SKM-1 (cell line): ENCODE measurements around the gene ZNF423.
"Not testable (repeated sequence)": the region's sequence is repeated elsewhere in the genome, so short reads cannot be mapped to it uniquely, and the experiment has no call there.

ENCODE experiments used
- DNase-seq: peaks from one replicate; lab custom pipeline; 2025; ENCODE audit not compliant: unreplicated experiment; lab: John Stamatoyannopoulos, UW

Gene ZNF423

DNA sequence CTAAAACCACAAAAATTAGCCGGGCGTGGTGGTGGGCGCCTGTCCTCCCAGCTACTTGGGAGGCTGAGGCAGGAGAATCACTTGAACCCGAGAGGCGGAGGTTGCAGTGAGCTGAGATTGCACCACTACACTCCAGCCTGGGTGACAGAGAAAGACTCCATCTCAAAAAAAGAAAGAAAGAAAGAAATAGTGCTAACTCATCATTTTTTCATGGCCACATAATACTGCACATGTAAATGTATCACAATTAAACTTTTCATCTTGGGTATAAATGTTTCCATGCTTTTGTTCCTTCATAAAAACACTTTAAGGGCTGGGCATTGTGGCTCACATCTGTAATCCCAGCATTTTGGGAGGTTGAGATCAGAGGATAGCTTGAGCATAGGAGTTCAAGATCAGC, 15.9 kb upstream of the ZNF423 start:
- not testable (repeated sequence) for DNase-seq

DNA sequence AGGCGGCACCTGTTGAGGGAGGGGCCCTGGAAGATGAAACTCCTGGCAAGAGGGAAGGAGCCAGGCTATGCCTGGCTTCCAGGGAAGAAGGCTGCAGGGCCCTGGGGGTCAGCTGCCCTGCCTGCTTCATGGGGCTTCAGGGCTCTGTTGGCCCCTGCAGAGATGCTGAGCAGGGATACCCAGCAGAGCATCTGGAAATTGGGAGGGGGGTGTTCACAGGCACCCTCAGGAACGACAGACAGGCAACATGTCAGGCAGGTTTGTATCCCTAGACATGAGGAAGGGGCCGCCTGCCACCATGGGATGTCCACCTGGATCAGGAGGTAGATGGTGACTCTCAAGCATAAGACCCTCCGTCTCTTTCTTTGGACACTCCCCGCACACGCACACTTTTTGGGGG, 13.8 kb upstream of the ZNF423 start:
- DNase-seq: no peak

DNA sequence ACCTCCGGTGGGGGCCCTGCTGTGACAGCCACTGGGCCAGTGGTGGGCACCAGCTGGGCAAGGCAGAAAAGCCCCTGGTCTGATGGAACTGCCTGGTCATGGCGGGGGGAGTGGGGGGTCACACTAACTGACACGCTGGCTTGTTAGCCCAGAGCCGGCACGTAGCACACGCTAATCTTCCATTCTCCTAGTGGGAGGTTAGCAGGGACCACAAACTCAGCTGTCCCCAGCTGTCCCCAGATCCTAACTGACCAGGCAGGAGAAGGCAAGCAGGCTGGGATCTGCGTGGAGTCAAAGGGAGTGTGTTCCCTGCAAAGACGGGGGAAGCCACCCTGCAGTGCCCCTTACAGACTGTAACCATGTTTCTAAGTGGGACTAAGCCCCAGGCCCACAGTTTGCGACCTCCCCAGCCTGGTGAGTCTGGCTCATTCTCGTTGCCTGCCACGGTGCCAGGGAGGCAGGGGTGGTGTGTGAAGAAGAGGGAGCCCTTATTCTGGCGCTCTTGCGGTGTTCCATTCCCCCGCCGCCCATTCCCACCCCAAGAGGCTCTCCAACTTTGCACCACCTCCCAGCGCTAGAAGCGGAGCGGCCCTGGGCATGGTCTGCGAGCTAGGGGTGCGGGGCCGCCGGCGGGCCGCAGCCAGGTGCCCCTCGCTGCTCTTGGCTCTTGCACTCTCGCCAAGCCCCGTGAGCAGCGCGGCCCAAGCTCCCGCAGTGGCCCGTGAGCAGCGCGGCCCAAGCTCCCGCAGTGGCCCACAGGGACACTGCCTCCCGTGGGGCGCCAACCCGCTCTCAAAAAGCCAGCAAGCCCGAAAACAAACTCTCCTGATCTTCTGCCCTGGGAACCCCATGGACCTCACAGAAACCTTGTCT, 12.1 kb upstream of the ZNF423 start:
- no peak for DNase-seq

GRCh38 chr16:49867234-49867633, 11.3 kb upstream of the ZNF423 start:
- DNase-seq: no peak

DNA sequence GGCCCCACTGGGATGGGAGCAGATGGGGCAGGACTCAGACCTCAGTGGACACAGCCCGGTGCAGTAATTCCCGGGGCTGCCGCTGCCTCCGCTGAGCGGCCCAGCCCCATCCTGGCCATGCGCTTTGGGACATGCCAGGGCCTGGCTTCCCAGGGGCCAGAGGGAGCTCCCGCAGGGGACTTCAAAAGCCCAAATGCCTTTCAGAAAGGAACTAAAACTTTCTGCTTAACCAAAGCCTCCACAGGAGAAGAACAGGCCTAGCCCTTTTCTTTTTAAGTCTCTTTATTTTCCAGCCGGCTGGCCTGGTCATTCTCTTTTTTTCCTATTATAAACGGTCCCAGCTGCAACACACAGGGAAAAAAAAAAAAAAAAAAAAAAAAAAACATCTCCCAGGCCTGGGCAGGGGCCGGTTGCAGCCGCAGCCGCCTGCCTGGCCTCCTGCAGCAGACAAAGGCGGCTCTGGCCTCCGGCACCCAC, 10.7 kb upstream of the ZNF423 start:
- DNase-seq: no peak

DNA sequence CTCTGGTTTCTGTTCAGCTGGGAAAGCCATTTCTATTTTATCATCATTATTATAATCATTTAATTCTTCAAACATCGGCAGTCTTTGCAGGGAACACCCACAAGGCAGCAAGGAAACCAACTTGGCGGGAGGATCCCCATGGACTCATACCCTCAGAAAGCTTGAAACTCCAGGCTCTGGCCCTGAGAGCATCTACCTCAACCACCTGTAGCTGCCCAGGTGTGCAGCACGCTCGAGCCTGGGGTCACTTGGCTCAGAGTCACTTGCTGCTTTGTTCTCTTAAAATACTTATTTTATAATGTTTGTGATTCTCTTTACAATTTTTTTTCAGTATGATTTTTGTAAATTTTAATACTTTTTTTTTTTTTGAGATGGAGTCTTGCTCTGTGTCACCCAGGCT, 6.8 kb upstream of the ZNF423 start:
- no peak for DNase-seq

DNA sequence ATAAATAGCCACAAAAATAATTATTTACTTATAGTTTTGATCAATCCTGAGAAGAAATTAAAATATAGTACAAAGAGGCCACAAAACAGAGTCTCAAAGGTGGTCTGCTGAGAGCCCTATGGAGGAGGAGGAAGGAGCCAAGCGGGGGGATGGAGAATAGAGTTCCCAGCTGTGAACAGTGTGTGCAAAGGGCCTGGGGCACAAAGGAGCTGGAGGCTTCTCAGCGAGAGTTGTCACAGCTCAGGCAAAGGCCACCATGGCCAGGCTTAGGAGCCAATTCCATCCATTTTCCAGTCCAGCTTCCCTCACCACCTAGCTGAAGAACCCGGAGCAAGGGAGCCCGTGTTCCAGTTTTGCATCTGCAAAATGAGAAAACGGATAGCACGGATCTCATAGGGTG, 5.4 kb upstream of the ZNF423 start:
- DNase-seq: no peak

DNA sequence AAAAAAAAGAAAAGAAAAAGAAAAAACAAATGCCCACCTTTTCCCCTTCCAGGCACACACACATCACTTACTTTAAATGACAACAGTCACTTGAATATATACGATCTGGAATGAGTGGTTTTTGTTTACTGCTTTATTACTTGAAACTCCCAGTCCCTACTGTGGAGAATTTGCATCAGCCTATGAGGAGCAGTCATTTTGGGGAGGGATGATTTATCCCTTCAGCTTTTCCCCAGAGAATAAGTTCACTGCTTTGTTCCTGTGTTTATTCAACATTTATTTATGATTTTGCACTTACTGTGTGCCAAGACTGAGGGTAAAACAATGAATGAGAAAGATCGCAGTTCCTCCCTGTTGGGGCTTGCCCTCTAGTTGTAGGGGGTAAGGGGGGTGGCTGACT, 4.7 kb upstream of the ZNF423 start:
- DNase-seq: no peak

DNA sequence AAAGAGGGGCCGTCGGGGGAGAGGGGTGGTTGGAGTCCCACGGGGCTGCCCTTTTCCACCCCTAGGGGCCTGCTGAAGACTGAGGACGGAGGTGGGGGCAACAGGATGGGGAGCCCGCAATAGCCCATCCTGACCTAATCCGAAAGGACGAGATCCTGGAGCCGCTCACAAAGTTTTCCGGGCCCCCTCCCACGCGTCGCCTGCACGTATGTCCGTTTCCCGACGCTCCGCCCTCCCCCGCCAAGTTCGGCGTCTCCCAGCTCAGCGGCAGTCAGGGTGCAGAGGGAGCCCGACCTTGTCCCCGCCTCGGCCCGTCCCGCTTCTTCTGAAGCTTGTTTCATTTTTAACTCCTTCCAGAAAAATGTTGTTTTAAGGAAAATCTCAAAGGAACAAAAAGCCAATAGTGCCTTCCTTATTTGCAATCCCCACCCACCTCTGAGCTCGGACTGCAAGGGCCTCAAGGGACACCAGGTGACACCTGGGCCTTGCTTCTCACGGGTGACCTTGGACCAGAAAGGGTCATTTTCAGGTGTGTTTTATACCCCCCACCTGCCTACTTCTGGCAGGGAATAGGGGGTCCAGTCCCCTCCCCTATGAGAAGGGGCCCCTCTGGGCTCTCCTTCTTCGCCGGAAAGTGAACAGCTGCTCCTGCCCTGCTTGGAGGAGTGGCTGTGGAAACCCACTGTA, 3.4 kb upstream of the ZNF423 start:
- no peak for DNase-seq

DNA sequence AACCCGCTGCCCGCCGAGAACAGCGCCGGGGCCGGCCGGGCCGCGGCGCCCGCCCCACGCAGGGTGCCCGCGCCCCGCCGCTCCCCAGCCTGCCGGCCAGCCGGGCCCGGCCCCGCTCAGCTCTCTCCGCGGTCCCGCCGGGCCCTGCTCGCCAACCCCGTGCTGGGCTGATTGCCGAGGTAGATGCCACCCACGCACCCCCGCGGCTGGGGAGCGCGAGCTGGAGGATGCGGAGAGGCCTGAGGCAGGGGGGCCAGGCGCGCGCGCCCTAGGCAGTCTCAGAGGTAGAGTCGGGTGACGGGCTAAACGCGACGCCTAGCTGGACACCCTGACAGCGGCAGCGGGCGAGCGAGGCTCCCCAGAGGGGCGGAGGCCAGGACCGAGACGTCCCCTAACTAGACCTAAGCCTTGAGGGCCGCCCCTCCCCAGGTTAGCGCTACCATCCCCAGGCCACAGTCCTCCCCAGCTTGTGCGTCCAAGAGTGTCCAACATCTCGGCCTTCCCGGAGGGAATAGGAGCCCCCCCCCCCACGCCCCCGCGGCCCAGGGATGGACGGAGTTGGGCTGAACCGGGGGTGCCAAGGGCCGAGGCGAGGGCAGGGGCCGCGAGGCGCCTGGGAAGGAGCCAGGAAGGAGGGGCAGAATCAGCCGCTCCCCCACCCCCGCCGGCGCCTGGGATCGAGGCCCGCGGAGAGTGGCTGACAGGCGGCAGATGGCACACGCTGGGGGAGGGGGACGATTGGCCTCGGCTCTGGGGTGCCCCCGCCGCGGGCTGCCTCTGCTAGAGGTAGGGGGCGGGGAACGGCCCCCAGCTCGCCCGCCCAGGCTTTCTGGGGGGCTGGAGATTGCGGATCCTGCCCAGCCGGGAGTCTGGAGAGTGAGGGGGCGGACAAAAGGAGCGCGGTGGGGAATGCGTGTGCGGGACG, 2.5 kb upstream of the ZNF423 start:
- DNase-seq: no peak

- peak; percentile 38 for DNase-seq
Observed at GRCh38 chr16:49857423-49858181, 1.7 kb upstream of the ZNF423 start.

DNA sequence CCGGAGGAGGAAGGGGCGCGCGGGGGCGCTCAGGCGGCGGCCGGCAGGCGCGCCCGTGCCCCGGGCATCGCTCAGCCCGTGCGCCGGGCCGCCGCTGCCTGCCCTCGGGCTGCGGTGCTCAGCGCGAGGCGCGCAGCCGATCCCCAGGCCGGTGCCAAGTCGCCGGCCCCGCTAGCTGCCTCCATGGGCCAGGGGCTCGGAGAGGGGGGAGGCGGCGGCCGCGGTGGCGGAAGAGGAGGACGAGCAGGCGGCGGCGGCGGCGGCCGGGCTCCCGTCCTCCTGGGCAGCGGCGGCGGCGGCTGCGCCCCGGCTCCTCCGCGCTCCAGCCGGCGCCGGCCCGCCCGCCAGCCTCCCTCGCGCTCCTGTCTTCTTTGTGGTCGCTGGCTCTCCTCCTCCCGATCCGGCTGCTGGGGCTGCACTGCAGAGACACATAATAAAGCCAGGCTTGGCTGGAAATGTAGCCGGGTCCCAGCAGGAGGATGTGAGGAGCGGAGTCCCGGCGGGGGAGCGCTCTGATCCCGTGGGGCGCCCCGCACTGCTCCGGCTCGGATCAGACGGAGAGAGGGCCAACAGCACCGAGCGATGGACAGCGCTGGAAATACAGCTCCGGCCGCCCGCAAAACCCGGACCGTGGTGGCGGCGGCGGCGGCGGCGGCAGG, 889 bp upstream of the ZNF423 start:
- no peak for DNase-seq

DNA sequence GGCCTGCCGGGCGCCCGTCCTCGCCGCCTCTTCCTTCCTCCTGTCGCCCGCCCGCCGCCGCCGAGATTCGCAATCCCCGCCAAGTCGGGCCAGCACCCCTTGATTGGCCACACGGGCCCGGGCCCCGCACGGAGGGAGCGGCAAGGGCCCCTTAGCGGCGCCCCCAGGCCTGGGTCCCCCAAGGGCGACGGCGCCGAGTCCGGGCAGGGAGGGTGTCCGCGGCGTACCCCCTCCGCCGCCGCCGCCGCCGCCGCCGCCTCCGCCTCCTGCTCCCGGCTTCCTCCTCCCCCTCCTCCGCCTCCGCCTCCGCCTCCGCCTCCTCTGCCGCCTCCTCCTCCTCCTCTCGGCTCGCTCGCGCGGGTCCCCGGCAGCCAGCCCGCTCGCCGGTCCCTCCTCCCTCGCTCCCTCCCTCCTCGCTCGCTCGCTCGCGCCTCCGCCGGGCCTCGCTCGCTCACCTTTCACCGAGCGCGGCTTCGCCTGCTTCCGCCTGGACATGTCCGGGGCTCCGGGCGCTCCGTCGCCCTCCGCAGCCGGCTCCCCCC, 561 bp downstream of the ZNF423 start:
- DNase-seq: peak; percentile 35

GRCh38 chr16:49854796-49855203, 1.1 kb downstream of the ZNF423 start:
- DNase-seq: no peak

DNA sequence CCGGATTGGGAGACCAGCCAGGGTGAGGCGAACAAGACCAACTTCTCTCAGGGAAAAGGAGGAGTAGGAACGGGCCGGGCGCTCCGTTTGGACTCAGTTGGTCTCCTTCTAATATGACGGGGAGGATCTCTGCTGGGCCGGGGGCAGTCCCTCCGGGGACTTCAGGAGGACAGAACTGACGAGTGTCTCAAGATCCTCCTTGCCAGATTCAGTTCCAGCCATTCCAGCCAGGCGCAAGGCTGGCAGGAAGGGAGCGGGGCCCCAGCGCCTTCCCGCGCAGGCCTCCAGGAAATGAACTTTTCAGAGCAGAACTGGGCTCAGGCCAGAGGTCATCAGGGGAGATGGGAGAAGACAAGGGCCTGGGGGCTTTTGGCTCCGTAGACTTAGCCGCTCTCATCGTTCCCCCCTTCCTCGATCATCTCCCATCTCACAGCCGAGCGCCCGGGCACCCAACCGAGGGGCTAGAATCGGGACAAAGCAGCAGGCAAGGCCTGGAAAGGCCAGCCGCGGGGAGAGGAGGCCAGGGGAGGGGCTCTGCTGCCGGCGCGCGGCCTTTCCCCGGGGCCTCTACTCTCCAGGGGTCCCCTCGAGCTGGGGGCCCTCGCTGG, 1.6 kb downstream of the ZNF423 start:
- no peak for DNase-seq

- no peak for DNase-seq
Observed at GRCh38 chr16:49852279-49852678, 3.6 kb downstream of the ZNF423 start.

DNA sequence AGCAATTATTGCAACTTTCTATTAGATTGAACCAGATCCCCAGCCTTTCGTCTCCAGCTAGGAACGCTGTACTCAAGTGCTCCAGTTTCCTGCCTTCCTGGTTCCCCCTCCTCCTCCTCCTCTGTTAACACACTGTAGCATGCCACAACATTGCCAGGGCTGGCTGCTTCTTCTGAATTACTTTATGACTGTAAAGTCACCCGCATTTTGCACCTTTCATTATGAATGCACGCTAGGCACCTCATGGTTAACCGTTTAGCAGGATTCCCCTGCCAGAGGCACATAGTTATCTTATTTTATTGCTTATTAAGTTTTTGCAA, 4.5 kb downstream of the ZNF423 start:
- DNase-seq: no peak

GRCh38 chr16:49850558-49851467, 5.1 kb downstream of the ZNF423 start:
- DNase-seq: no peak

DNA sequence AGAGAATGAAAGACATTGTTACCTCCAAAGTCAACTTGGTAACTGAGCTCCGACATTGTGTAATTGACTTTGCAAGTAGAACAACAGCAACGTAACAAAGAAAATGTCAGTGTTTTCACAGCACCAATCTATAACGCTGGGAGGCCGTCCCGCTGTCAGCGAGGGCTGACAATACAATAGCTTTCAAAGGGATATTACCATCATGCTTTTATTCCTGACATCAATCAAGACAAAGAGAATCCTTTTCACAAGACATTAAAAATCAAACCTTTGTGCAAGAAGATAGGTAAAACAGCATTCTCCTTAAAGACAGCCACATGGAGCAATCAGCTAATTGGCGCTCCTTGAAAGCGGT, 6.2 kb downstream of the ZNF423 start:
- DNase-seq: no peak
